ENCODE data around the gene TOR1A. TPM values are rescaled to one million over a fixed set of nuclear protein-coding genes. Genes with fewer than 3 reads are reported as not detected.

The TOR1A gene
- polyA plus RNA-seq, 2 of the 4 experiments (the other 2 are of a cell fraction): 54.0 to 74.9 TPM

GRCh38 chr9:129773262-129774048 lies 50.5 kb downstream of the TOR1A start:
- peak overlapping the region; percentile 79 to 89 for H3K27ac ChIP-seq
- 29% methylated on average over 10 of the region's 10 CpGs for WGBS (ENCODE audit: missing lambda C conversion rate)
- ChIA-PET CTCF (interaction anchor here (1.0 to 26.1 kb wide), 5 partner anchors 10 to 131 kb away, joined by 3 to 1179 read pairs (median 11); no protein-coding TSS in a partner anchor), POLR2A (no interaction called here)
- H3K4me1 ChIP-seq: peaks cover 61% of the 10 kb centered on the region
- no peaks in the 10 kb centered on the region for H3K9me3 ChIP-seq
- peak overlapping the region; percentile 61 for H3K4me2 ChIP-seq
- DNase-seq (ENCODE audit: low read depth in 1 of 2, low spot score in 1 of 2): peak; percentile 76 to 94
- no peak for FAIRE-seq
- ATAC-seq: peak; percentile 28 to 45
- no peak overlapping the region for H3K4me3 ChIP-seq
- TF ChIP-seq TFCP2L1 (CRISPR knock-in tag; IDR thresholded peaks at IDR 0.05) (peak; percentile 73), CTCF (IDR thresholded peaks at IDR 0.05) (no peak), HOXB5 (CRISPR knock-in tag; IDR thresholded peaks at IDR 0.05) (no peak; the same call in 1 of the 2 replicates), ESRRA (IDR thresholded peaks at IDR 0.05; ENCODE audit: borderline replicate concordance, low read length) (peak; percentile 67; the same call in 1 of the 2 replicates), NR3C1 (IDR thresholded peaks at IDR 0.05) (no peak), EP300 (IDR thresholded peaks at IDR 0.05) (peak; percentile 64 to 89; a peak in 3 of 5 replicates), MAZ (IDR thresholded peaks at IDR 0.05; ENCODE audit: borderline replicate concordance, low read depth, low read length) (no peak), HOXB13 (CRISPR knock-in tag; IDR thresholded peaks at IDR 0.05; ENCODE audit: low read depth) (no peak), FOSL2 (IDR thresholded peaks at IDR 0.05) (no peak), FOSL2 (CRISPR knock-in tag; IDR thresholded peaks at IDR 0.05) (peak; percentile 64), KDM1A (IDR thresholded peaks at IDR 0.05; ENCODE audit: low read depth) (no peak), CEBPB (IDR thresholded peaks at IDR 0.05) (peak in 1 of 2 experiments; percentile 54; a peak in 1 of 4 replicates), RNF2 (IDR thresholded peaks at IDR 0.05; ENCODE audit: borderline replicate concordance, low read depth) (no peak), MYC (IDR thresholded peaks at IDR 0.05; ENCODE audit: borderline replicate concordance, low read length) (no peak), HOXA7 (CRISPR knock-in tag; IDR thresholded peaks at IDR 0.05) (no peak), JUN (IDR thresholded peaks at IDR 0.05) (peak; percentile 76 to 77; a peak in 4 of 5 replicates), HES2 (IDR thresholded peaks at IDR 0.05) (no peak), RFX5 (IDR thresholded peaks at IDR 0.05) (no peak), RCOR1 (IDR thresholded peaks at IDR 0.05; ENCODE audit: low read depth, low read length) (no peak), USF2 (IDR thresholded peaks at IDR 0.05) (0 out of 2 replicates have a peak, but pooled peaks have one; percentile 24), HEYL (CRISPR knock-in tag; IDR thresholded peaks at IDR 0.05) (no peak), PBX3 (IDR thresholded peaks at IDR 0.05) (no peak), MAX (IDR thresholded peaks at IDR 0.05) (peak; percentile 68), NFE2L2 (conservative IDR thresholded peaks at IDR 0.05; ENCODE audit: low read length) (no peak), ZSCAN20 (CRISPR knock-in tag; IDR thresholded peaks at IDR 0.05) (no peak), TP53 (CRISPR knock-in tag; IDR thresholded peaks at IDR 0.05) (no peak), KDM5A (IDR thresholded peaks at IDR 0.05) (no peak), REST (IDR thresholded peaks at IDR 0.05) (no peak), GATA3 (IDR thresholded peaks at IDR 0.05; ENCODE audit: borderline replicate concordance) (peak; percentile 79), EHMT2 (IDR thresholded peaks at IDR 0.05; ENCODE audit: low read depth) (no peak), RARB (CRISPR knock-in tag; IDR thresholded peaks at IDR 0.05) (0 out of 2 replicates have a peak, but pooled peaks have one; percentile 83), EHF (CRISPR knock-in tag; IDR thresholded peaks at IDR 0.05) (peak; percentile 77), HDAC2 (IDR thresholded peaks at IDR 0.05) (no peak), ZFP36 (IDR thresholded peaks at IDR 0.05; ENCODE audit: borderline replicate concordance, partially characterized antibody) (no peak), JUNB (IDR thresholded peaks at IDR 0.05) (peak; percentile 63; the same call in 1 of the 2 replicates)

Measured in A549 (cell line).